Astrocyte (in vitro differentiated cells and primary cell): ENCODE results near the gene PARD3B.

ENCODE experiments used
- CTCF ChIP-seq: IDR thresholded peaks from 2 replicates; pipeline ENCODE4 v1.5.1; 2011; ENCODE audit warnings: low read depth, mild to moderate bottlenecking, inconsistent platforms, low read length, moderate library complexity; ENCODE audit not compliant: insufficient read depth
- EZH2 ChIP-seq: IDR thresholded peaks from 2 replicates; pipeline ENCODE4 v1.6.1; 2012; ENCODE audit warnings: mild to moderate bottlenecking, low read length, inconsistent platforms; ENCODE audit not compliant: insufficient read depth

DNA sequence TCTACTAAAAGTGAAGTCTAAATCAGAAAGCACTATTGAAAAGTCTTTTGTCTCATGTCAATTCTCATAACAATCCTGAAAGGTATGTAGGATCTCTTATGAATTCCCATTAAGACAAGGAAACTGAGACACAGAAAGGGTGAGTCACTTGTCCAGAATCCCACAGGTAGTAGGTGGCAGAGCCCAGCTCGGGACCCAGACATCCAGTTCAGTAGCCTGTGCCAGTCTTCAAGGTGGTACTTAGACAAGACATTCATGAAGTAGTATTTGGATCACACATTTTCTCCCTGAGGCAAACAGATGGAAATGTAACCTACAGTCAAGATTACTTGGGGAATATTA lies 14.8 kb upstream of the PARD3B start:
- TF ChIP-seq CTCF (no peak), EZH2 (no peak)
